ENCODE data around the gene LHX5. TPM values are rescaled to one million over a fixed set of nuclear protein-coding genes. Genes with fewer than 3 reads are reported as not detected.

LHX5 gene
- total RNA-seq, 1 experiment from 2014 or later: not detected

DNA sequence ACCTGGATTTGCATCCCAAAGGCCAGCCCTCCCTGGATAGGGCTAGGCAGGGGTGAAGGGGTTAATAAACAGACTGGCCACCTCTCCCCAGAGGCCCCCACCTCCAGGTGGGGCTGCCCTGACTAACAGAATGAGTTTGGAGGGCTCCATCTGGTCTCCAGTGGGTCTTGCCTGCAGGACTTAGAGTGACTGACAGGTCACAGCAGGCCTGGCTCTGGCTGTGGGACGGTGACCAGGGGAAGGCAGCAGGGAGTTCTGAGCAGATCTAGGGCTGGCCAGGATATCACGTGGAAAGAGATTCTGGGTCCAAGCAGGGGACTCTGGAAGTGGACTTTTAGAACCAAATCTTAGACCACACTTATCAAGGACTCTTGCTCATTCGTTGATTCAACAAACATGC is 40.9 kb upstream of the LHX5 start:
- Mint-ChIP-seq H3K36me3 (ENCODE audit: insufficient read depth, unreplicated experiment) (no peaks in the 10 kb centered on the region), H3K27ac (ENCODE audit: unreplicated experiment) (no peak overlapping the region), H3K9me3 (ENCODE audit: low read depth, unreplicated experiment) (no peaks in the 10 kb centered on the region), H3K27me3 (ENCODE audit: unreplicated experiment) (peaks cover 96% of the 10 kb centered on the region), H3K4me3 (ENCODE audit: low read depth, unreplicated experiment) (no peak overlapping the region), H3K4me1 (ENCODE audit: low read depth, unreplicated experiment) (no peaks in the 10 kb centered on the region)
- no TSS peak for BruUV-seq (replicated peaks)
- TF ChIP-seq, protein P1, sequence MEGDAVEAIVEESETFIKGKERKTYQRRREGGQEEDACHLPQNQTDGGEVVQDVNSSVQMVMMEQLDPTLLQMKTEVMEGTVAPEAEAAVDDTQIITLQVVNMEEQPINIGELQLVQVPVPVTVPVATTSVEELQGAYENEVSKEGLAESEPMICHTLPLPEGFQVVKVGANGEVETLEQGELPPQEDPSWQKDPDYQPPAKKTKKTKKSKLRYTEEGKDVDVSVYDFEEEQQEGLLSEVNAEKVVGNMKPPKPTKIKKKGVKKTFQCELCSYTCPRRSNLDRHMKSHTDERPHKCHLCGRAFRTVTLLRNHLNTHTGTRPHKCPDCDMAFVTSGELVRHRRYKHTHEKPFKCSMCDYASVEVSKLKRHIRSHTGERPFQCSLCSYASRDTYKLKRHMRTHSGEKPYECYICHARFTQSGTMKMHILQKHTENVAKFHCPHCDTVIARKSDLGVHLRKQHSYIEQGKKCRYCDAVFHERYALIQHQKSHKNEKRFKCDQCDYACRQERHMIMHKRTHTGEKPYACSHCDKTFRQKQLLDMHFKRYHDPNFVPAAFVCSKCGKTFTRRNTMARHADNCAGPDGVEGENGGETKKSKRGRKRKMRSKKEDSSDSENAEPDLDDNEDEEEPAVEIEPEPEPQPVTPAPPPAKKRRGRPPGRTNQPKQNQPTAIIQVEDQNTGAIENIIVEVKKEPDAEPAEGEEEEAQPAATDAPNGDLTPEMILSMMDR (IDR thresholded peaks at IDR 0.05; ENCODE audit: unreplicated experiment): no peak
- DNase-seq: no peak
- CTCF ChIA-PET: no interaction called here
- intact Hi-C loops (cut with micrococcal nuclease; ENCODE audit: unreplicated experiment): no loop called here

DNA sequence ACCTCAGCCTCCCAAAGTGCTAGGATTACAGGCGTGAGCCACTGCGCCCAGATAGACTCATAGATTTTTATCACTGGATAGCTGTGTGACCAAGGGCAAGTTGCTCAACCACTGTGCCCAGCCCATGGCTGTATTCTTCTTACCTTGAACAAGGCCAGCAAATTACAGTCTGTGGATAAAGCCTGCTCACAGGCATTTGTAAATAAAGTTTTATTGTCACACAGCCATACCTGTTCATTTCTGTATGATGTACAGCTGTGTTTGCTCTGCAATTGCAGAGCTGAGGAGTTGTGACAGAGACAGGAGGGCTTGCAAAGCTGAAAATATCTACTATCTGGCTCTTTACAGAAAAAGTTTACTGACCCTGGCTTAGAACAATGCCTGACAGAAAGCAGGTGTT is 35.2 kb upstream of the LHX5 start:
- peaks cover 92% of the 10 kb centered on the region for H3K27me3 Mint-ChIP-seq (ENCODE audit: unreplicated experiment)
- no peaks in the 10 kb centered on the region for H3K4me1 Mint-ChIP-seq (ENCODE audit: low read depth, unreplicated experiment)
- DNase-seq: no peak
- H3K4me3 Mint-ChIP-seq (ENCODE audit: low read depth, unreplicated experiment): no peak overlapping the region
- no peak overlapping the region for H3K27ac Mint-ChIP-seq (ENCODE audit: unreplicated experiment)
- no peaks in the 10 kb centered on the region for H3K36me3 Mint-ChIP-seq (ENCODE audit: insufficient read depth, unreplicated experiment)
- intact Hi-C loops (cut with micrococcal nuclease; ENCODE audit: unreplicated experiment): no loop called here
- TF ChIP-seq, protein P1 (IDR thresholded peaks at IDR 0.05; ENCODE audit: unreplicated experiment): no peak
- BruUV-seq (replicated peaks): no TSS peak
- H3K9me3 Mint-ChIP-seq (ENCODE audit: low read depth, unreplicated experiment): no peaks in the 10 kb centered on the region
- CTCF ChIA-PET: no interaction called here

DNA sequence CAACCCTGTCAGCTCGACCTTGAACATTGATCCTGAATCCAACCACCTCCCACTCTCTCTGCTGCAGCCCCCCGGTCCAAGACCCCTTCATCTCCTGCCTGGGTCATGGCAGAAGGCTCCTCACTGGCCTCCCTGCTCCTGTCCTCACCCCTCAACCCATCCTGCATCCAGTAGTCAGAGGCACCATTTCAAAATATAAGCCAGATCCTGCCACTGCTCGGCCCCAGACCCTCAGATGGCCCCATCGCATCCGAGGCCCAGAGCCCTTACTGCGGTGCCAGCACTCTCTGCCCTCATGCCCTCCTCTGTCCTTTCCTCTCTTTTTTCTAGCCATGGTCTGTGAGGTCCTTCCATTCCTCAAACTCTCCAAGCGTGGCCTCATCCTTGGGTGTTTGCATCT is 34.3 kb upstream of the LHX5 start:
- H3K9me3 Mint-ChIP-seq (ENCODE audit: low read depth, unreplicated experiment): no peaks in the 10 kb centered on the region

DNA sequence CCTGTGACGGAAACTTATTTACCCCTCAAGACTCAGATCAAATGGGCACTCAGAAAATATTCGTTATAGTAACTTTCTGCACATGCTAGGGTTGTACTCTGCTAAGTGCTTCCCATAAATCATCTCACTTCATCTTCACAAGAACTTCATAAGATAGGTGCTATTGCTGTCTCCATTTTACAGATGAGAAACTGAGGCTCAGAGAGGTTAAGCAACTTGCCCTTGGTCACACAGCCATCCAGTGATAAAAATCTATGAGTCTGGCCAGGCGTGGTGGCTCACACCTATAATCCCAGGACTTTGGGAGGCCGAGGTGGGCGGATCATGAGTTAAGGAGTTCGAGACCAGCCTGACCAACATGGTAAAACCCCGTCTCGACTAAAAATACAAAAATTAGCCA is 33.2 kb upstream of the LHX5 start:
- no TSS peak for BruUV-seq (replicated peaks)
- peaks cover 7% of the 10 kb centered on the region for H3K4me1 Mint-ChIP-seq (ENCODE audit: low read depth, unreplicated experiment)

More for the DNA sequence above, 34.3 kb upstream of the LHX5 start:
- no peaks in the 10 kb centered on the region for H3K4me1 Mint-ChIP-seq (ENCODE audit: low read depth, unreplicated experiment)
- no peaks in the 10 kb centered on the region for H3K36me3 Mint-ChIP-seq (ENCODE audit: insufficient read depth, unreplicated experiment)
- BruUV-seq (replicated peaks): no TSS peak
- no peak overlapping the region for H3K4me3 Mint-ChIP-seq (ENCODE audit: low read depth, unreplicated experiment)
- intact Hi-C loops (cut with micrococcal nuclease; ENCODE audit: unreplicated experiment): no loop called here
- H3K27ac Mint-ChIP-seq (ENCODE audit: unreplicated experiment): no peak overlapping the region
- TF ChIP-seq, protein P1 (IDR thresholded peaks at IDR 0.05; ENCODE audit: unreplicated experiment): no peak
- DNase-seq: no peak
- H3K27me3 Mint-ChIP-seq (ENCODE audit: unreplicated experiment): peaks cover 95% of the 10 kb centered on the region
- CTCF ChIA-PET: no interaction called here

More for the DNA sequence above, 33.2 kb upstream of the LHX5 start:
- Mint-ChIP-seq H3K4me3 (ENCODE audit: low read depth, unreplicated experiment) (no peak overlapping the region), H3K27me3 (ENCODE audit: unreplicated experiment) (peaks cover 95% of the 10 kb centered on the region), H3K36me3 (ENCODE audit: insufficient read depth, unreplicated experiment) (no peaks in the 10 kb centered on the region), H3K27ac (ENCODE audit: unreplicated experiment) (no peak overlapping the region), H3K9me3 (ENCODE audit: low read depth, unreplicated experiment) (no peaks in the 10 kb centered on the region)
- DNase-seq: no peak
- TF ChIP-seq, protein P1 (IDR thresholded peaks at IDR 0.05; ENCODE audit: unreplicated experiment): no peak
- intact Hi-C loops (cut with micrococcal nuclease; ENCODE audit: unreplicated experiment): no loop called here
- CTCF ChIA-PET: no interaction called here
